Fibroblast of lung (primary cell): Measurements from ENCODE around the gene GNL2. TPM values are rescaled to one million over a fixed set of nuclear protein-coding genes. Genes with fewer than 3 reads are reported as not detected.

ENCODE experiments used
- DNase-seq, 2 donors: peaks; one replicate each; pipeline versions ENCODE4 v3.0.0 to v3.0.0-alpha.2; 2010; ENCODE audit warnings: low read depth in 2 of 2
- H2AFZ ChIP-seq: 2 replicates; pipeline ENCODE4 v1.5.1; 2012; ENCODE audit warnings: low read length, control low read depth, inconsistent platforms
- H3K27ac ChIP-seq: 2 replicates; pipeline ENCODE4 v1.5.1; 2011; ENCODE audit warnings: low read length, control low read depth; ENCODE audit not compliant: insufficient read depth
- H3K27me3 ChIP-seq: 2 replicates; pipeline ENCODE4 v1.5.1; 2011; ENCODE audit warnings: mild to moderate bottlenecking, low read length; ENCODE audit not compliant: control insufficient read depth, insufficient read depth
- H3K36me3 ChIP-seq: 2 replicates; pipeline ENCODE4 v1.5.1; 2011; ENCODE audit warnings: low read length; ENCODE audit not compliant: control insufficient read depth, insufficient read depth
- H3K4me1 ChIP-seq: 2 replicates; pipeline ENCODE4 v1.5.1; 2011; ENCODE audit warnings: low read length; ENCODE audit not compliant: control insufficient read depth, insufficient read depth; ENCODE audit errors: extremely low read depth
- H3K4me2 ChIP-seq: 2 replicates; pipeline ENCODE4 v1.5.1; 2011; ENCODE audit warnings: low read length, control low read depth; ENCODE audit not compliant: insufficient read depth; ENCODE audit errors: extremely low read depth
- H3K4me3 ChIP-seq, 4 experiments: fragments of 200-600 bp in 1 of 4; sonication (generic) in 1 of 4; replicated peaks in 1 of 4; 2 replicates each; pipeline ENCODE4 v1.5.1; 2011 to 2016; ENCODE audit warnings: low read length in 4 of 4, low read depth in 3 of 4, mild to moderate bottlenecking in 3 of 4, control low read depth in 2 of 4, inconsistent platforms in 1 of 4, mixed read lengths in 1 of 4; ENCODE audit not compliant: insufficient read depth in 1 of 4; ENCODE audit errors: control extremely low read depth in 1 of 4
- H3K79me2 ChIP-seq: 2 replicates; pipeline ENCODE4 v1.5.1; 2012; ENCODE audit warnings: mild to moderate bottlenecking, low read length, inconsistent platforms; ENCODE audit not compliant: control insufficient read depth, insufficient read depth
- H3K9ac ChIP-seq: 2 replicates; pipeline ENCODE4 v1.5.1; 2011; ENCODE audit warnings: mild to moderate bottlenecking, low read length, control low read depth; ENCODE audit not compliant: insufficient read depth
- H3K9me3 ChIP-seq: 2 replicates; pipeline ENCODE4 v1.5.1; 2012; ENCODE audit warnings: low read depth, low read length; ENCODE audit not compliant: control insufficient read depth, insufficient read depth
- H4K20me1 ChIP-seq: 2 replicates; pipeline ENCODE4 v1.5.1; 2011; ENCODE audit warnings: low read length; ENCODE audit not compliant: control insufficient read depth, insufficient read depth; ENCODE audit errors: extremely low read depth
- EZH2 ChIP-seq: IDR thresholded peaks from 2 replicates; pipeline ENCODE4 v1.5.1; 2012; ENCODE audit warnings: low read length, control low read depth, mild to moderate bottlenecking; ENCODE audit errors: missing control alignments
- polyA plus RNA-seq, 2 donors: library from polyadenylated mRNA; depleted of rRNA in 1 of 2; stranded (reverse) in 1 of 2; unstranded in 1 of 2; fragments of >200 nt; gene quantifications; 2 replicates each; pipeline ENCODE4 v1.2.1, GENCODE V29; 2011 to 2012; ENCODE audit warnings: missing spikeins in 1 of 2
- total RNA-seq: library from RNA; depleted of rRNA; stranded (reverse); fragments of >200 nt; gene quantifications from 2 replicates; pipeline ENCODE4 v1.2.1, GENCODE V29; 2014
- TF ChIP-seq, protein P1 (sequence below), 2 donors: IDR thresholded peaks in 1 of 2; conservative IDR thresholded peaks in 1 of 2; 1 replicate in 1 of 2; 2 replicates in 1 of 2; pipeline ENCODE4 v1.5.1; 2011 to 2012; ENCODE audit warnings: low read length in 2 of 2, control low read depth in 1 of 2, inconsistent platforms in 1 of 2, low read depth in 1 of 2, mild to moderate bottlenecking in 1 of 2

Gene GNL2
- total and polyA plus RNA-seq, 2 donors (not counting 1 experiment from before 2014, with no cell fraction given) = 50.0 to 73.3 TPM

DNA sequence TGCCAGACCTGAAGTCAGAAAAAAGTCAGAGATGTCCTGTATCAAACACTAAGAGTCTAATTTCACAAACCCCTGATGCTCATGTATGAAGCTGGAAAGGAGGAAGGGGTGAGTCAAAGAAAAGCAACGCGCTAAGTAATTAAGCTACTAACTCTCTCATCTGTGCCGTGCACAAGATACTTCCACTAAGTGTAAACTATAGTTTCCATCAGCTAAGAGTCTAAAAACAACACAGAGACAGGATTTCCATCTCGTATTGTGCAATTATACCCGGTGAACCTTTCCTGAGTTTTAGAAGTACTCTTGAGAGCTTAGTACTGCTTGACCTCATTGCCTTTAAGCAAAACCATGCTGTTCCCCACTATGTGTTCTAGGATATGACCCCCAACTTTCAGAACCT is 20.0 kb downstream of the GNL2 start:
- no peaks in the 10 kb centered on the region for H3K79me2 ChIP-seq
- peak overlapping the region; percentile 60 for H3K27ac ChIP-seq
- no peaks in the 10 kb centered on the region for H3K27me3 ChIP-seq
- H2AFZ ChIP-seq = no peak overlapping the region
- peak; percentile 22 to 47 for DNase-seq
- no peaks in the 10 kb centered on the region for H3K9me3 ChIP-seq
- H4K20me1 ChIP-seq = peaks cover 1% of the 10 kb centered on the region
- H3K4me2 ChIP-seq = no peak overlapping the region
- peaks cover 10% of the 10 kb centered on the region for H3K36me3 ChIP-seq
- peaks cover 18% of the 10 kb centered on the region for H3K4me1 ChIP-seq
- no peak overlapping the region for H3K4me3 ChIP-seq
- no peak for TF ChIP-seq EZH2
- no peak overlapping the region for H3K9ac ChIP-seq

DNA sequence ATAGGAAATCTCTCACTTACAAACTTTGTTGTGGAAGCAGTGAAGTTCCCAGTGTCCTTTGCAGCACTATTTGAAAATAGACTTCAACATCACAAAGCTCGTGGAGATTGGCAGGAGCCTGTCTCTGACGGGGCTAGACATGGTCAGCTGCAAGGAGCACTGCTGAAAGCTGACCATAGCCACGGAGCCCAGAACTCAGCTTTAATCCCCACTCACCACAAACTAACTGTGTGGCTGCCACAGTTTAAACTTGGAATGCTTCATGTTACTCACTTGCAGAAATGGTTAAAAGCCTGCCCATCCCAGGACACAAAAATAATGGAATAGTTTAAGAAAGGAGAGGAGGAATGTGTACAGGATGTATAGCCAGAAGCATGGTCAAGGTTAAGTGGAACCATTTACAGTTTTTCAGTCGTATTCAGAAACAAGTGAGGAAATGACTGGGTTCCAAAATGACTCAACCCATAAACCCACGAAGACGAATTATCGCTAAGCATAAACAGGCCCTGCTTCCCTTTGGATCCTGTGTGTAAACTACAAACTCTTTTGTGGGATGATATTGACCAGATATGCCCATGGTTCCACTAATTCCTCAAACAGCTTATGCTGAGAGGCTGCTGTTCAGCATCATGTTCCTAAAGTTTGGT is 20.8 kb downstream of the GNL2 start:
- peak; percentile 59 to 84 for DNase-seq
- Histone ChIP-seq H3K9ac (no peak overlapping the region), H2AFZ (no peak overlapping the region), H3K36me3 (peaks cover 13% of the 10 kb centered on the region), H3K27me3 (no peaks in the 10 kb centered on the region), H4K20me1 (peaks cover 1% of the 10 kb centered on the region), H3K79me2 (no peaks in the 10 kb centered on the region), H3K9me3 (no peaks in the 10 kb centered on the region), H3K27ac (peak overlapping the region; percentile 60), H3K4me2 (peak overlapping the region; percentile 16), H3K4me1 (peaks cover 18% of the 10 kb centered on the region), H3K4me3 (no peak overlapping the region)
- TF ChIP-seq EZH2 = no peak
- TF ChIP-seq, protein P1, sequence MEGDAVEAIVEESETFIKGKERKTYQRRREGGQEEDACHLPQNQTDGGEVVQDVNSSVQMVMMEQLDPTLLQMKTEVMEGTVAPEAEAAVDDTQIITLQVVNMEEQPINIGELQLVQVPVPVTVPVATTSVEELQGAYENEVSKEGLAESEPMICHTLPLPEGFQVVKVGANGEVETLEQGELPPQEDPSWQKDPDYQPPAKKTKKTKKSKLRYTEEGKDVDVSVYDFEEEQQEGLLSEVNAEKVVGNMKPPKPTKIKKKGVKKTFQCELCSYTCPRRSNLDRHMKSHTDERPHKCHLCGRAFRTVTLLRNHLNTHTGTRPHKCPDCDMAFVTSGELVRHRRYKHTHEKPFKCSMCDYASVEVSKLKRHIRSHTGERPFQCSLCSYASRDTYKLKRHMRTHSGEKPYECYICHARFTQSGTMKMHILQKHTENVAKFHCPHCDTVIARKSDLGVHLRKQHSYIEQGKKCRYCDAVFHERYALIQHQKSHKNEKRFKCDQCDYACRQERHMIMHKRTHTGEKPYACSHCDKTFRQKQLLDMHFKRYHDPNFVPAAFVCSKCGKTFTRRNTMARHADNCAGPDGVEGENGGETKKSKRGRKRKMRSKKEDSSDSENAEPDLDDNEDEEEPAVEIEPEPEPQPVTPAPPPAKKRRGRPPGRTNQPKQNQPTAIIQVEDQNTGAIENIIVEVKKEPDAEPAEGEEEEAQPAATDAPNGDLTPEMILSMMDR (conservative IDR thresholded peaks at IDR 0.05 in 1 of 2, IDR thresholded peaks at IDR 0.05 in 1 of 2; ENCODE audit: low read depth in 1 of 2, low read length in 2 of 2) = no peak

DNA sequence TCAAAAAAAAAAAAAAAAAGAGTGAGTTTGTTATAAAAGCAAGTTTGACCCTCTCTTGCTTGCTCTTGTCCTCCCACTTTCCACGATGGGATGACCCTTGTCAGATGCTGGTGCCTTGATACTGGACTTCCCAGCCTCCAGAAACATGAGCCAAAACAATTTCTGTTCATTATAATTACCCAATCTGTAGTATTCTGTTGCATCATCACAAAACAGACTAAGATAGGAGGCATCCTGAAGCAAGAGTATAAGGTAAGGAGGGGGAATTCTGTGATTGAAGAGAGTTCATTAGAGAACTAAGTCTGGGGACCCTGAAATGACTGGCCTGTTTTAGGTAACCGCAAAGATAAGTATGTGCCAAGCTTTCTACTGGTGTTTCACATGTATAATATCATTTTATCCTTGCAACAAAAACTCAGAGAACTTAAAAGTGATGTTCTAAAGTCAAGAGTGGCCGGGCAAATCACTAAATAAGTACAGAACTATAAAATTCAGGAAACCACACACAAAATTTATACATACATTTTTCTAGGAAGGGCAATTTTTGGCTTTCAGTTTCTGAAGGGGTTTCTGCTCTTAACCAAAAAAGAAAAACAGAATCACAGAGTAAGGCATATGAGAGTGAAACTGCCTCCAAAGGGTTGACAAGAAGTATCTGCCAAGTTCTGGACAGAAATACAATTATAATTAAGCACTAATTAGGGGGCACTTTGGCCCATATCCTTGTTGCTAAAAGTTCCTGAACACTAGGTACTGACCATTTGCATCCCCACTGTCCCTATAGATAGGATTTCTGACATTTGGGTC is 25.0 kb downstream of the GNL2 start:
- Histone ChIP-seq H3K36me3 (peaks cover 20% of the 10 kb centered on the region), H3K27me3 (no peaks in the 10 kb centered on the region), H3K4me3 (no peak overlapping the region), H4K20me1 (no peaks in the 10 kb centered on the region), H3K9me3 (no peaks in the 10 kb centered on the region), H3K9ac (no peak overlapping the region), H2AFZ (no peak overlapping the region), H3K4me1 (peaks cover 8% of the 10 kb centered on the region), H3K4me2 (no peak overlapping the region), H3K27ac (no peak overlapping the region), H3K79me2 (no peaks in the 10 kb centered on the region)
- TF ChIP-seq EZH2 = no peak
- TF ChIP-seq, protein P1 (conservative IDR thresholded peaks at IDR 0.05 in 1 of 2, IDR thresholded peaks at IDR 0.05 in 1 of 2; ENCODE audit: low read depth in 1 of 2, low read length in 2 of 2) = no peak
- DNase-seq = no peak
